C4-2B (cell line): ENCODE results near the gene FNDC3A.

Experiments
- H3K27ac ChIP-seq: fragments of 450-650 bp; 2 replicates; pipeline ENCODE4 v1.5.1; 2017
- CTCF ChIP-seq: fragments of 450-650 bp; conservative IDR thresholded peaks from 2 replicates; pipeline ENCODE4 v1.5.1; 2017; ENCODE audit warnings: mild to moderate bottlenecking
- ZFX ChIP-seq: fragments of 450-650 bp; IDR thresholded peaks from 2 replicates; pipeline ENCODE4 v1.6.1; 2017

Gene FNDC3A

GRCh38 chr13:48944221-48944620 is 31.5 kb upstream of the FNDC3A start:
- H3K27ac ChIP-seq = no peak overlapping the region
- TF ChIP-seq CTCF (no peak), ZFX (no peak)

GRCh38 chr13:48945626-48946025 is 30.1 kb upstream of the FNDC3A start:
- H3K27ac ChIP-seq = no peak overlapping the region
- TF ChIP-seq ZFX (no peak), CTCF (no peak)

GRCh38 chr13:48946163-48946562 is 29.5 kb upstream of the FNDC3A start:
- no peak for TF ChIP-seq ZFX
- no peak overlapping the region for H3K27ac ChIP-seq

GRCh38 chr13:48949566-48950500 is 25.9 kb upstream of the FNDC3A start:
- H3K27ac ChIP-seq = no peak overlapping the region
- TF ChIP-seq CTCF (no peak), ZFX (no peak)

- H3K27ac ChIP-seq = no peak overlapping the region
- no peak for TF ChIP-seq ZFX
- TF ChIP-seq CTCF = no peak
These were observed 25.2 kb upstream of the FNDC3A start for GRCh38 chr13:48950501-48950875.

- no peak overlapping the region for H3K27ac ChIP-seq
- TF ChIP-seq ZFX (no peak), CTCF (no peak)
These were observed 21.6 kb upstream of the FNDC3A start for GRCh38 chr13:48954081-48954480.

- TF ChIP-seq ZFX (no peak), CTCF (no peak)
- no peak overlapping the region for H3K27ac ChIP-seq
These were observed 20.2 kb upstream of the FNDC3A start for GRCh38 chr13:48955536-48955935.

- TF ChIP-seq CTCF (no peak), ZFX (no peak)
These were observed 14.3 kb upstream of the FNDC3A start for GRCh38 chr13:48961379-48961778.

More at GRCh38 chr13:48961379-48961778, 14.3 kb upstream of the FNDC3A start:
- no peak overlapping the region for H3K27ac ChIP-seq
